Hepatocyte (in vitro differentiated cells): Measurements from ENCODE around the gene DIS3L2. TPM values are rescaled to one million over a fixed set of nuclear protein-coding genes. Genes with fewer than 3 reads are reported as not detected.

ENCODE experiments used
- DNase-seq: peaks from one replicate; pipeline ENCODE4 v3.0.0-alpha.2; 2016; ENCODE audit warnings: low spot score
- H2AFZ ChIP-seq: fragments of 200-600 bp; sonication (generic); 2 replicates; pipeline ENCODE4 v1.6.0; 2016; ENCODE audit warnings: antibody characterized with exemption, mild to moderate bottlenecking
- H3K27ac ChIP-seq: fragments of 200-600 bp; sonication (generic); 2 replicates; pipeline ENCODE4 v1.5.1; 2016; ENCODE audit warnings: mild to moderate bottlenecking
- H3K27me3 ChIP-seq: fragments of 200-600 bp; sonication (generic); 2 replicates; pipeline ENCODE4 v1.6.1; 2016
- H3K36me3 ChIP-seq: fragments of 200-600 bp; sonication (generic); replicated peaks from 2 replicates; pipeline ENCODE4 v1.5.1; 2016; ENCODE audit warnings: low read depth; ENCODE audit not compliant: insufficient read depth
- H3K4me1 ChIP-seq: fragments of 200-600 bp; sonication (generic); 2 replicates; pipeline ENCODE4 v1.5.1; 2016; ENCODE audit warnings: mild to moderate bottlenecking, moderate library complexity; ENCODE audit not compliant: insufficient read depth
- H3K4me2 ChIP-seq: fragments of 200-600 bp; sonication (generic); 2 replicates; pipeline ENCODE4 v1.6.0; 2016
- H3K4me3 ChIP-seq: fragments of 200-600 bp; sonication (generic); 2 replicates; pipeline ENCODE4 v1.5.1; 2016; ENCODE audit warnings: mild to moderate bottlenecking
- H3K79me2 ChIP-seq: fragments of 200-600 bp; sonication (generic); 2 replicates; pipeline ENCODE4 v1.6.0; 2017; ENCODE audit warnings: mild to moderate bottlenecking
- H3K9me2 ChIP-seq: fragments of 200-600 bp; sonication (generic); replicated peaks from 2 replicates; pipeline ENCODE4 v1.6.0; 2017; ENCODE audit warnings: mild to moderate bottlenecking; ENCODE audit not compliant: insufficient read depth
- H3K9me3 ChIP-seq: fragments of 200-600 bp; sonication (generic); 2 replicates; pipeline ENCODE4 v1.5.1; 2016; ENCODE audit warnings: low read depth, mild to moderate bottlenecking
- H4K20me1 ChIP-seq: fragments of 200-600 bp; sonication (generic); 2 replicates; pipeline ENCODE4 v1.6.0; 2016; ENCODE audit warnings: mild to moderate bottlenecking; ENCODE audit not compliant: insufficient read depth, poor library complexity, severe bottlenecking
- EZH2 ChIP-seq: fragments of 200-600 bp; sonication (generic); IDR thresholded peaks from 2 replicates; pipeline ENCODE4 v1.6.1; 2016; ENCODE audit warnings: antibody characterized with exemption, mild to moderate bottlenecking, borderline replicate concordance
- EZH2phosphoT487 ChIP-seq: fragments of 200-600 bp; sonication (generic); IDR thresholded peaks from one replicate; pipeline ENCODE4 v1.6.1; 2018; ENCODE audit warnings: antibody characterized with exemption, mild to moderate bottlenecking, low read depth, moderate library complexity; ENCODE audit not compliant: unreplicated experiment, severe bottlenecking
- WGBS: methylation state at CpG from one replicate; pipeline ENCODE4 v1.1.6; 2016; ENCODE audit warnings: low lambda C conversion rate; ENCODE audit errors: missing lambda C conversion rate; 5-methylcytosine and 5-hydroxymethylcytosine counted together
- polyA plus RNA-seq: library from polyadenylated mRNA; unstranded; fragments of >200 nt; fragmentation: Nextera tagmentation; extraction: Ambion mirVana; gene quantifications from 2 replicates; pipeline ENCODE4 v1.2.1, GENCODE V29; 2016
- total RNA-seq: library from RNA; depleted of rRNA; stranded (reverse); fragments of >200 nt; gene quantifications from 2 replicates; pipeline ENCODE4 v1.2.3, GENCODE V29; 2014
- TF ChIP-seq, protein P1 (sequence below): fragments of 200-600 bp; sonication (generic); IDR thresholded peaks from 2 replicates; pipeline ENCODE4 v1.5.1; 2016; ENCODE audit warnings: antibody characterized with exemption, mild to moderate bottlenecking; ENCODE audit not compliant: poor library complexity

The DIS3L2 gene, protein sequence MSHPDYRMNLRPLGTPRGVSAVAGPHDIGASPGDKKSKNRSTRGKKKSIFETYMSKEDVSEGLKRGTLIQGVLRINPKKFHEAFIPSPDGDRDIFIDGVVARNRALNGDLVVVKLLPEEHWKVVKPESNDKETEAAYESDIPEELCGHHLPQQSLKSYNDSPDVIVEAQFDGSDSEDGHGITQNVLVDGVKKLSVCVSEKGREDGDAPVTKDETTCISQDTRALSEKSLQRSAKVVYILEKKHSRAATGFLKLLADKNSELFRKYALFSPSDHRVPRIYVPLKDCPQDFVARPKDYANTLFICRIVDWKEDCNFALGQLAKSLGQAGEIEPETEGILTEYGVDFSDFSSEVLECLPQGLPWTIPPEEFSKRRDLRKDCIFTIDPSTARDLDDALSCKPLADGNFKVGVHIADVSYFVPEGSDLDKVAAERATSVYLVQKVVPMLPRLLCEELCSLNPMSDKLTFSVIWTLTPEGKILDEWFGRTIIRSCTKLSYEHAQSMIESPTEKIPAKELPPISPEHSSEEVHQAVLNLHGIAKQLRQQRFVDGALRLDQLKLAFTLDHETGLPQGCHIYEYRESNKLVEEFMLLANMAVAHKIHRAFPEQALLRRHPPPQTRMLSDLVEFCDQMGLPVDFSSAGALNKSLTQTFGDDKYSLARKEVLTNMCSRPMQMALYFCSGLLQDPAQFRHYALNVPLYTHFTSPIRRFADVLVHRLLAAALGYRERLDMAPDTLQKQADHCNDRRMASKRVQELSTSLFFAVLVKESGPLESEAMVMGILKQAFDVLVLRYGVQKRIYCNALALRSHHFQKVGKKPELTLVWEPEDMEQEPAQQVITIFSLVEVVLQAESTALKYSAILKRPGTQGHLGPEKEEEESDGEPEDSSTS
- total RNA-seq (18.2 and 19.5 TPM in 2 replicates), polyA plus RNA-seq (20.0 and 28.3 TPM in 2 replicates)

DNA sequence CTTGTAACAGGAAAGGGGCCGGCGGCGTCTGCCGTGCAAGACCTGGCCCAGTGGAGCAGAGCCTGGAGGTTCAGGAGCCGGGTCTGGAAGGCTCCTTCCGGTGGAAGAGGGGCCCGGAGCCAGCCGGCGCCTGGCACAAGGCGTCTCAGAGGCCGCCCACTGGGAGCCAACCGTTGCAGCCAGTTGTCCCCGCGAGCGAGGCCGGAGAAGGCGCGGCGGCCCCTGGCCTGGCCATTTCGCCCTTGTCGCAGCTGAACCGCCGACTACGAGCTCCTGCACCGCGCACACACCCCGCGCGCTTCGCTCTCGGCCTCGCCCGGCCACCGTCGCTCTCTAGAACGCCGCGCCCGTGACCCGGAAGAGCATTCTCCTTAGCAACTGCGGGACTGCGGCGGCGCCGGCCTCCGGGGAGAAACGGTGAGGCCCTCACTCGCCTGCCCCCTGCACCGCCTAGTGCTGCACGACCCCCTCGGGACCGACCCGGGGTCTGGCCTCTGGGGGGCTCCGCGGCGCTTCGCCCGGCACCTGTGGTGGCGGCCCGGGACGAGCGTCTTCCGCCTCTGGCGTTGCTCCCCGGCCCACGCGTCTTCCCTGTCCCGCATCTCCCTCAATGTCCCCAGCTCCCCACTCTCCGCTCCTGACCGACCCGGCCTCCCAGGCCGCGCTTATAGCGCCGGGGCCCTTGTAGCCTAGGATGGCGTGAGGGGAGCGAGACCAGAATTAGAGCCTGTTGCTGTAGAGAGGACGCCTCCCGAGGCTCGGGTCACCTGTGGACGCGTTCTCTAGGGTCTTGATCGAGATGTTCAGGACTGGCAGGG, at the start of gene DIS3L2:
DIS3L2 (plus strand) TSS at position 365 of the 818 bp plus-strand sequence. CDS start 53,215 bp downstream, outside the sequence.
- Histone ChIP-seq H3K9me3 (no peaks in the 10 kb centered on the region), H3K4me2 (peak within 1 kb of the TSS; percentile 88), H3K4me1 (peaks cover 5% of the 10 kb centered on the region), H4K20me1 (no peaks in the 10 kb centered on the region), H2AFZ (peak within 1 kb of the TSS; percentile 98), H3K9me2 (no peaks in the 10 kb centered on the region), H3K27me3 (no peaks in the 10 kb centered on the region), H3K79me2 (peaks cover 40% of the 10 kb centered on the region), H3K36me3 (no peaks in the 10 kb centered on the region), H3K4me3 (peak within 1 kb of the TSS; percentile 86), H3K27ac (peak within 1 kb of the TSS; percentile 95)
- DNase-seq, result peak; percentile 90
- TF ChIP-seq, protein P1, sequence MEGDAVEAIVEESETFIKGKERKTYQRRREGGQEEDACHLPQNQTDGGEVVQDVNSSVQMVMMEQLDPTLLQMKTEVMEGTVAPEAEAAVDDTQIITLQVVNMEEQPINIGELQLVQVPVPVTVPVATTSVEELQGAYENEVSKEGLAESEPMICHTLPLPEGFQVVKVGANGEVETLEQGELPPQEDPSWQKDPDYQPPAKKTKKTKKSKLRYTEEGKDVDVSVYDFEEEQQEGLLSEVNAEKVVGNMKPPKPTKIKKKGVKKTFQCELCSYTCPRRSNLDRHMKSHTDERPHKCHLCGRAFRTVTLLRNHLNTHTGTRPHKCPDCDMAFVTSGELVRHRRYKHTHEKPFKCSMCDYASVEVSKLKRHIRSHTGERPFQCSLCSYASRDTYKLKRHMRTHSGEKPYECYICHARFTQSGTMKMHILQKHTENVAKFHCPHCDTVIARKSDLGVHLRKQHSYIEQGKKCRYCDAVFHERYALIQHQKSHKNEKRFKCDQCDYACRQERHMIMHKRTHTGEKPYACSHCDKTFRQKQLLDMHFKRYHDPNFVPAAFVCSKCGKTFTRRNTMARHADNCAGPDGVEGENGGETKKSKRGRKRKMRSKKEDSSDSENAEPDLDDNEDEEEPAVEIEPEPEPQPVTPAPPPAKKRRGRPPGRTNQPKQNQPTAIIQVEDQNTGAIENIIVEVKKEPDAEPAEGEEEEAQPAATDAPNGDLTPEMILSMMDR, result no peak
- TF ChIP-seq EZH2 (no peak), EZH2phosphoT487 (no peak)
- WGBS, result under 1% methylated on average over 77 of the region's 83 CpGs

DNA sequence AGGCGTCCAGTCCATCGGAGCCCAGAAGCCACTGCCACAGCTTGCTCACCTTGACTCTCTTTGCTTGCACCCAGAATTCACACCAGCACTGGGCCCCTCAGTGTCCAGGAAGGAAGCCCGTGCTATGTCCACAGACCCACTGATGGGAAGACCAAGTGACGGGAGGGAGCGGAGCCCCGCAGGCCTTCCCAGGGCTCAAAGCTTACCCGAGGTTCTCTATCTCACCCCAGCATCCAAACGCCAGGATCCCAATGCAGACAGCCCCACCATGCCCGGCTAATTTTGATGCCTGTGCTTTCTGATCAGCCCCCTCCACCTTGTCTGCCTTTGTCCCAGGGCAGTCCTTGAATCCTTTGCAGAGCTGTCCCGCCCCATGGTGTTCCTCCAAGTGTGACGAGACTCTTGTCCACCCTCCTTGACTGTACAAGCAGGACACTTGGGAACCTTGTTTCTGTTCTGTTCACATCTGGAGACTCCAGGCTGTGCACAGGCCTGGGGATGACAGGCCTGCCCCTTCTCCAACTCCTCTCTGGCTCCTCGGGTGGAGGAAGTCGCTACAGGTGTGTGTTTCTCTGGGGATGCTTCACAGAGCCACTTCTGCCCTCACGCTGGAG, 47.3 kb upstream of the DIS3L2 start:
- Histone ChIP-seq H3K9me3 (no peaks in the 10 kb centered on the region), H4K20me1 (no peaks in the 10 kb centered on the region), H2AFZ (no peak overlapping the region), H3K27ac (no peak overlapping the region), H3K79me2 (no peaks in the 10 kb centered on the region), H3K4me2 (no peak overlapping the region), H3K4me1 (no peaks in the 10 kb centered on the region), H3K4me3 (no peak overlapping the region), H3K36me3 (no peaks in the 10 kb centered on the region), H3K9me2 (no peaks in the 10 kb centered on the region), H3K27me3 (no peaks in the 10 kb centered on the region)
- WGBS, result 91% methylated on average over 14 of the region's 14 CpGs
- no peak for DNase-seq
- TF ChIP-seq, protein P1, result no peak
- TF ChIP-seq EZH2phosphoT487 (no peak), EZH2 (no peak)

DNA sequence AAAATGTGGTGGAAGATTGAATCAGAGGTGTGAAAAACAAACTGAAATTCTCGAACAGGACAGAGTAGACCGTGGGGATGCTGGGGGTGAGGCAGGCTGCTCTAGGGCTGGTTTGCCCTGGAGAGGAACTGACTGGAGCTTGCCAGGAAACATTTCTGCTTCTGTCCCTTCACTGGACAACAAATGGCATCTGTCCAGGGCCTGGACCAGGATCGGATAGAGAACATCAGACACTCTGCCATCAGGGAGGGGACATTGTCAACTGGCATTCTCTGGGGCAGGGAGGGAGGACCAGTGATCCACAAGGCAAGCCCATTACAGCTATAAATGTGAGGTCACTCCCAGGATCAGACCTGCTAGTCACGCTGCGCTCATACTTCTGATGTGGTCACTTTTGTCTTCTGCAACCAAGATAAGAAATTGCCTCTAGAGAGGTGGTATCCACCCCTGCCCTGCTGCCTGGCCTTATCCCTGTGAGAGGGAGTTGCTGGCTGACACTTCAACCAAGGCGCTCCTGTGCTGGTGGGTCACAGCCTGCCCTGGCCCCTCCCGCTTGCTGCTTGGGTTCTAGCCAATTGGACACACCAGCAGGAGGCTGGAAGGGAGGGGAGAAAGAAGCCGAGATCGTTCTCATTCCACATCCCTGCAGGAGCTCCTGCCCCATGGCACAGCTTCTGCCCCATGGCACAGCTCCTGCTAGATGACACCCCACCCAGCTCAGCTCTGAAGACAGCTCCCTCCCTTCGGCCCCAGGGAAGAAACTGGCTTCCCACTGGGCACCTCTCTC, 44.0 kb upstream of the DIS3L2 start:
- Histone ChIP-seq H3K27me3 (no peaks in the 10 kb centered on the region), H3K9me3 (no peaks in the 10 kb centered on the region), H3K4me1 (no peaks in the 10 kb centered on the region), H3K79me2 (no peaks in the 10 kb centered on the region), H2AFZ (no peak overlapping the region), H3K4me3 (no peak overlapping the region), H3K9me2 (no peaks in the 10 kb centered on the region), H3K36me3 (no peaks in the 10 kb centered on the region), H3K4me2 (no peak overlapping the region), H3K27ac (no peak overlapping the region), H4K20me1 (no peaks in the 10 kb centered on the region)
- TF ChIP-seq EZH2 (no peak), EZH2phosphoT487 (no peak)
- TF ChIP-seq, protein P1, result no peak
- DNase-seq, result no peak
- 65% methylated on average over 10 of the region's 10 CpGs for WGBS
